H1 (cell line): ENCODE results near the gene CHRNA5. TPM values are rescaled to one million over a fixed set of nuclear protein-coding genes. Genes with fewer than 3 reads are reported as not detected.

Experiments used
- CTCF ChIA-PET: fragments of 300-600 bp; sonication (Branson Sonifier 250); formaldehyde crosslinking; loops from one replicate; lab custom pipeline; 2021; ENCODE audit not compliant: partially characterized antibody; lab: Charles Lee
- POLR2A ChIA-PET: fragments of 300-600 bp; sonication (Branson Sonifier 250); formaldehyde crosslinking; loops from one replicate; lab custom pipeline; 2021; ENCODE audit warnings: inconsistent platforms; ENCODE audit not compliant: partially characterized antibody; lab: Charles Lee
- DNase-seq, 2 experiments: peaks; one replicate each; pipeline versions ENCODE4 v3.0.0 to v3.0.0-alpha.2; 2010 to 2022; ENCODE audit warnings: low spot score in 2 of 2, low read depth in 1 of 2, mixed read lengths in 1 of 2
- FAIRE-seq: peaks from 2 replicates; lab custom pipeline; 2011; peaks lifted over from hg19 to GRCh38; lab: Jason Lieb, UNC
- H2AFZ ChIP-seq: 2 replicates; pipeline ENCODE4 v1.8.1; 2012; ENCODE audit warnings: low read length, inconsistent platforms
- H2AK5ac ChIP-seq: 2 replicates; pipeline ENCODE4 v1.6.1; 2013; ENCODE audit warnings: low read depth, low read length
- H2BK120ac ChIP-seq: replicated peaks from 2 replicates; pipeline ENCODE3; 2013; ENCODE audit warnings: low read depth, low read length, inconsistent platforms
- H2BK12ac ChIP-seq: 2 replicates; pipeline ENCODE4 v1.6.1; 2013; ENCODE audit warnings: low read depth, low read length
- H2BK15ac ChIP-seq: 2 replicates; pipeline ENCODE4 v1.6.1; 2013; ENCODE audit warnings: low read length
- H2BK20ac ChIP-seq: 2 replicates; pipeline ENCODE4 v1.6.1; 2013; ENCODE audit warnings: low read length
- H2BK5ac ChIP-seq: 2 replicates; pipeline ENCODE4 v1.6.1; 2013; ENCODE audit warnings: low read depth, low read length
- H3K14ac ChIP-seq: 2 replicates; pipeline ENCODE4 v1.6.1; 2013; ENCODE audit warnings: inconsistent platforms; ENCODE audit not compliant: insufficient read length
- H3K18ac ChIP-seq: 2 replicates; pipeline ENCODE4 v1.6.1; 2013; ENCODE audit warnings: low read length; ENCODE audit errors: extremely low read depth
- H3K23ac ChIP-seq: 2 replicates; pipeline ENCODE4 v1.6.1; 2013; ENCODE audit warnings: inconsistent platforms; ENCODE audit not compliant: insufficient read length
- H3K23me2 ChIP-seq: 2 replicates; pipeline ENCODE4 v1.6.1; 2013; ENCODE audit warnings: low read depth, low read length
- H3K27ac ChIP-seq: 2 replicates; pipeline ENCODE4 v1.6.1; 2011; ENCODE audit warnings: low read depth, low read length, inconsistent platforms
- H3K27me3 ChIP-seq, 4 experiments: replicated peaks in 1 of 4; 1 replicate in 1 of 4; 2 replicates in 3 of 4; pipeline versions ENCODE4 v1.6.1 to v1.8.1; 2011 to 2013; ENCODE audit warnings: low read length in 3 of 4, mild to moderate bottlenecking in 3 of 4, inconsistent platforms in 2 of 4, mixed read lengths in 2 of 4, moderate library complexity in 1 of 4; ENCODE audit not compliant: control insufficient read depth in 3 of 4, insufficient read depth in 3 of 4; ENCODE audit errors: extremely low read depth in 1 of 4
- H3K36me3 ChIP-seq, 4 experiments: 2 replicates each; pipeline versions ENCODE4 v1.6.1 to v1.8.1; 2011 to 2013; ENCODE audit warnings: mild to moderate bottlenecking in 4 of 4, low read length in 3 of 4, moderate library complexity in 2 of 4, control low read depth in 1 of 4, inconsistent platforms in 1 of 4; ENCODE audit not compliant: insufficient read depth in 4 of 4, control insufficient read depth in 2 of 4
- H3K4ac ChIP-seq: replicated peaks from 2 replicates; pipeline ENCODE3; 2013; ENCODE audit warnings: low read length, low read depth, mixed read lengths, inconsistent platforms; ENCODE audit not compliant: insufficient read length
- H3K4me1 ChIP-seq, 4 experiments: replicated peaks in 1 of 4; 1 replicate in 1 of 4; 2 replicates in 3 of 4; pipeline versions ENCODE4 v1.6.1 to v1.8.1; 2011 to 2013; ENCODE audit warnings: low read length in 3 of 4, inconsistent platforms in 2 of 4, mixed read lengths in 1 of 4; ENCODE audit not compliant: insufficient read depth in 4 of 4, control insufficient read depth in 3 of 4
- H3K4me2 ChIP-seq, 2 experiments: 2 replicates each; pipeline versions ENCODE4 v1.6.1 to v1.8.1; 2011 to 2013; ENCODE audit warnings: low read depth in 2 of 2, low read length in 2 of 2, control low read depth in 1 of 2, inconsistent platforms in 1 of 2, mild to moderate bottlenecking in 1 of 2; ENCODE audit not compliant: insufficient read depth in 1 of 2
- H3K4me3 ChIP-seq, 4 experiments: fragments of 200-600, 300-600 bp in 1 of 4; sonication (generic), shearing (Covaris generic), sonication (Bioruptor Twin) in 1 of 4; 2 replicates each; pipeline versions ENCODE4 v1.5.1 to v1.8.1; 2011 to 2016; ENCODE audit warnings: low read length in 4 of 4, low read depth in 3 of 4, control low read depth in 2 of 4, inconsistent platforms in 2 of 4, mild to moderate bottlenecking in 2 of 4, mixed read lengths in 1 of 4, moderate library complexity in 1 of 4; ENCODE audit not compliant: insufficient read depth in 2 of 4; ENCODE audit errors: extremely low read depth in 1 of 4
- H3K56ac ChIP-seq: replicated peaks from 2 replicates; pipeline ENCODE3; 2013; ENCODE audit warnings: low read depth, mild to moderate bottlenecking, mixed read lengths, low read length, inconsistent platforms; ENCODE audit not compliant: insufficient read length
- H3K79me1 ChIP-seq: 2 replicates; pipeline ENCODE4 v1.6.1; 2013; ENCODE audit warnings: low read depth, low read length, control low read depth
- H3K79me2 ChIP-seq, 2 experiments: 2 replicates each; pipeline versions ENCODE4 v1.6.1 to v1.8.1; 2012 to 2013; ENCODE audit warnings: low read length in 2 of 2, mild to moderate bottlenecking in 2 of 2, inconsistent platforms in 1 of 2; ENCODE audit not compliant: insufficient read depth in 2 of 2, control insufficient read depth in 1 of 2
- H3K9ac ChIP-seq, 4 experiments: replicated peaks in 1 of 4; 1 replicate in 1 of 4; 2 replicates in 3 of 4; pipeline versions ENCODE4 v1.6.1 to v1.8.1; 2011 to 2013; ENCODE audit warnings: low read depth in 3 of 4, low read length in 3 of 4, control low read depth in 2 of 4, mild to moderate bottlenecking in 2 of 4, moderate library complexity in 2 of 4, inconsistent platforms in 1 of 4; ENCODE audit errors: extremely low read depth in 1 of 4
- H3K9me3 ChIP-seq, 2 experiments: 2 replicates each; pipeline versions ENCODE4 v1.6.1 to v1.8.1; 2012 to 2013; ENCODE audit warnings: mild to moderate bottlenecking in 2 of 2, moderate library complexity in 2 of 2, control low read depth in 1 of 2, inconsistent platforms in 1 of 2, low read depth in 1 of 2, low read length in 1 of 2, mixed read lengths in 1 of 2; ENCODE audit not compliant: insufficient read depth in 2 of 2
- H4K20me1 ChIP-seq, 2 experiments: replicated peaks in 1 of 2; 2 replicates each; pipeline versions ENCODE3 to v1.8.1; 2011 to 2013; ENCODE audit warnings: inconsistent platforms in 2 of 2, low read length in 2 of 2, mild to moderate bottlenecking in 1 of 2; ENCODE audit not compliant: insufficient read depth in 2 of 2, control insufficient read depth in 1 of 2
- H4K5ac ChIP-seq: 2 replicates; pipeline ENCODE4 v1.6.1; 2013; ENCODE audit warnings: low read length, low read depth, mixed read lengths, inconsistent platforms; ENCODE audit not compliant: insufficient read length
- H4K8ac ChIP-seq: 2 replicates; pipeline ENCODE4 v1.8.0; 2013; ENCODE audit warnings: mild to moderate bottlenecking, moderate library complexity, low read length, inconsistent platforms; ENCODE audit not compliant: insufficient read depth; ENCODE audit errors: extremely low read depth
- H4K91ac ChIP-seq: replicated peaks from 2 replicates; pipeline ENCODE3; 2013; ENCODE audit warnings: low read length, mixed read lengths, inconsistent platforms; ENCODE audit not compliant: insufficient read length
- BCL11A ChIP-seq, 2 experiments: IDR thresholded peaks; one replicate each; pipeline ENCODE4 v1.6.1; 2011; ENCODE audit warnings: low read depth in 2 of 2, low read length in 2 of 2, mild to moderate bottlenecking in 2 of 2
- CBX5 ChIP-seq: fragments of 300-800, 300-1000 bp; sonication (generic); IDR thresholded peaks from 2 replicates; pipeline ENCODE4 v1.7.1; 2016; ENCODE audit warnings: antibody characterized with exemption, low read length, low read depth
- CEBPB ChIP-seq: IDR thresholded peaks from 2 replicates; pipeline ENCODE4 v1.6.1; 2012; ENCODE audit warnings: low read depth, low read length
- HDAC2 ChIP-seq, 2 experiments: fragments of 300-600 bp in 1 of 2; sonication (generic) in 1 of 2; IDR thresholded peaks; 2 replicates each; pipeline ENCODE4 v1.6.1; 2011 to 2012; ENCODE audit warnings: low read depth in 2 of 2, low read length in 2 of 2, mild to moderate bottlenecking in 2 of 2, moderate library complexity in 2 of 2, borderline replicate concordance in 1 of 2, inconsistent platforms in 1 of 2
- POU5F1 ChIP-seq: IDR thresholded peaks from 2 replicates; pipeline ENCODE4 v1.6.1; 2011; ENCODE audit warnings: low read depth, mild to moderate bottlenecking, low read length, moderate library complexity
- RAD21 ChIP-seq, 2 experiments: IDR thresholded peaks in 1 of 2; conservative IDR thresholded peaks in 1 of 2; 2 replicates each; pipeline ENCODE4 v1.6.1; 2011; ENCODE audit warnings: low read depth in 2 of 2, low read length in 2 of 2, improper control_type of control experiment in 1 of 2, inconsistent platforms in 1 of 2, mild to moderate bottlenecking in 1 of 2, moderate library complexity in 1 of 2
- RXRA ChIP-seq: IDR thresholded peaks from 2 replicates; pipeline ENCODE4 v1.6.1; 2011; ENCODE audit warnings: low read depth, mild to moderate bottlenecking, low read length, moderate library complexity; ENCODE audit not compliant: insufficient read depth
- SAP30 ChIP-seq: fragments of 300-600 bp; sonication (generic); IDR thresholded peaks from 2 replicates; pipeline ENCODE4 v1.7.1; 2012; ENCODE audit warnings: low read length, moderate library complexity, mild to moderate bottlenecking, inconsistent platforms; ENCODE audit not compliant: insufficient read depth, insufficient replicate concordance
- SP2 ChIP-seq: IDR thresholded peaks from 2 replicates; pipeline ENCODE4 v1.6.1; 2012; ENCODE audit warnings: mild to moderate bottlenecking, low read length, inconsistent platforms
- WGBS, 2 experiments: shearing (Covaris generic) in 1 of 2; methylation state at CpG; one replicate each; pipeline versions ENCODE4 v1.1.6 to v1.1.7; 2013 to 2015; ENCODE audit warnings: low lambda C conversion rate in 2 of 2, mixed read lengths in 2 of 2, inconsistent platforms in 1 of 2, low coverage in 1 of 2, missing lambda C conversion rate in 1 of 2; ENCODE audit not compliant: insufficient replicate concordance in 2 of 2, insufficient coverage in 1 of 2, insufficient read length in 1 of 2; ENCODE audit errors: extremely low coverage in 1 of 2, missing lambda C conversion rate in 1 of 2; 5-methylcytosine and 5-hydroxymethylcytosine counted together
- polyA plus RNA-seq, 7 experiments: library from polyadenylated mRNA; depleted of rRNA in 3 of 7; stranded (reverse) in 5 of 7; unstranded in 2 of 7; fragments of >200 nt in 5 of 7; fragments of 200-250 nt in 2 of 7; gene quantifications; 1 replicate in 5 of 7; 2 replicates in 1 of 7; 4 replicates in 1 of 7; pipeline versions ENCODE4 v1.2.1 to v1.2.3, GENCODE V29; 2011 to 2013; ENCODE audit warnings: missing spikeins in 2 of 7, mixed read lengths in 2 of 7
- total RNA-seq: library from RNA; stranded (reverse); fragmentation: NEBNext Ultra II Directional; extraction: Animal tissue kit (Norgen Biotek cat#: 25700); gene quantifications from 2 replicates; pipeline ENCODE4 v1.2.1, GENCODE V29; 2021

Gene CHRNA5
- total and polyA plus RNA-seq, 2 of the 8 experiments (the other 6 are each of a cell fraction or from before 2014, with no cell fraction given) = 13.5 to 31.4 TPM

DNA sequence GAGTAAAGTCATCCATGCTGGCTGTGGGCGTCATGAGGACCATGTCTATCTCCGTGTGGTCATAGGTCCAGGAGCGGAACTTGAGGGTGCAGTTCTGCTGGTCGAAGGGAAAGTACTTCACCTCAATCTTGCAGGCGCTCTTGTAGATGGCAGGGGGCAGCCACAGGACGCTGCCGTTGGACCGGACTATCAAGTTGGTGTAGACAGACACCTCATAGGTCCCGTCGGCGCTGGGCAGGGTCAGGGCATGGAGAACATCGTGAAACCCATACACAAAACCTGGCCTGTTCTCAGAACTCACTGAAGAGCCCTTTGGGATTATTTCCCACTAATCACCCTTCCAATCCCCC lies 64.4 kb downstream of the CHRNA5 start:
- Histone ChIP-seq H3K23ac (no peak overlapping the region), H2BK12ac (no peak overlapping the region), H3K79me1 (peaks cover 2% of the 10 kb centered on the region; the same call in 1 of the 2 replicates), H3K27me3 (no peaks in the 10 kb centered on the region), H2AFZ (no peak overlapping the region), H3K14ac (no peak overlapping the region), H2AK5ac (no peak overlapping the region), H2BK20ac (no peak overlapping the region), H3K23me2 (no peaks in the 10 kb centered on the region; the same call in 1 of the 2 replicates), H2BK120ac (no peak overlapping the region), H3K79me2 (no peaks in the 10 kb centered on the region), H3K27ac (no peak overlapping the region), H3K4ac (no peak overlapping the region), H2BK5ac (no peak overlapping the region), H4K20me1 (no peaks in the 10 kb centered on the region), H3K9me3 (no peaks in the 10 kb centered on the region), H3K4me2 (no peak overlapping the region), H3K56ac (no peak overlapping the region), H4K5ac (no peak overlapping the region), H3K18ac (no peak overlapping the region), H3K9ac (no peak overlapping the region), H4K91ac (no peak overlapping the region), H4K8ac (no peak overlapping the region), H3K4me1 (no peaks in the 10 kb centered on the region; a peak in 1 of 7 replicates), H3K4me3 (no peak overlapping the region), H3K36me3 (peaks cover 0 to 7% (median 0%) of the 10 kb centered on the region in 4 experiments; a peak in 2 of 8 replicates), H2BK15ac (no peak overlapping the region)
- POLR2A ChIA-PET = no interaction called here
- CTCF ChIA-PET = interaction anchor here (1.5 to 10.9 kb wide), 4 partner anchors 10 to 110 kb away, joined by 3 to 256 read pairs (median 9); no protein-coding TSS in a partner anchor
- no peak for DNase-seq
- no peak for TF ChIP-seq CBX5
- TF ChIP-seq RAD21 (IDR thresholded peaks at IDR 0.05 in 1 of 2, conservative IDR thresholded peaks at IDR 0.05 in 1 of 2; ENCODE audit: low read depth in 2 of 2, low read length in 2 of 2) = no peak
- TF ChIP-seq HDAC2 (IDR thresholded peaks at IDR 0.05; ENCODE audit: borderline replicate concordance in 1 of 2, low read depth in 2 of 2, low read length in 2 of 2) = no peak
- no peak for TF ChIP-seq SAP30
- TF ChIP-seq RXRA = no peak
- no peak for TF ChIP-seq POU5F1
- TF ChIP-seq SP2 = no peak
- no peak for TF ChIP-seq CEBPB
- TF ChIP-seq BCL11A (IDR thresholded peaks at IDR 0.05; ENCODE audit: low read depth in 2 of 2, low read length in 2 of 2) = no peak
- 84% methylated on average over 12 of the region's 12 CpGs; no CpG with 5 or more reads in 1 of the 2 experiments for WGBS, 2 experiments
- FAIRE-seq = no peak
